PFSK-1 (cell line): ENCODE data around the gene DACH1.

Experiments
- FOXP2 ChIP-seq: optimal IDR thresholded peaks from 2 replicates; pipeline ENCODE3; 2011; ENCODE audit warnings: borderline replicate concordance, control low read depth, inconsistent platforms; ENCODE audit not compliant: insufficient read depth; ENCODE audit errors: extremely low read length, extremely low read depth
- POLR2AphosphoS5 ChIP-seq: IDR thresholded peaks from 2 replicates; pipeline ENCODE4 v1.6.1; 2012; ENCODE audit warnings: low read depth, mild to moderate bottlenecking, control low read depth, low read length, moderate library complexity
- REST ChIP-seq, 2 experiments: IDR thresholded peaks; 2 replicates each; pipeline versions ENCODE4 v1.6.1 to v1.8.0; 2011 to 2012; ENCODE audit warnings: low read depth in 2 of 2, low read length in 2 of 2, control low read depth in 1 of 2, inconsistent platforms in 1 of 2, mild to moderate bottlenecking in 1 of 2, moderate library complexity in 1 of 2; ENCODE audit not compliant: insufficient read depth in 1 of 2
- SIN3A ChIP-seq: IDR thresholded peaks from 2 replicates; pipeline ENCODE4 v1.6.1; 2012; ENCODE audit warnings: mild to moderate bottlenecking, low read length, moderate library complexity, borderline replicate concordance; ENCODE audit not compliant: insufficient read depth
- TAF1 ChIP-seq: IDR thresholded peaks from 2 replicates; pipeline ENCODE4 v1.6.1; 2012; ENCODE audit warnings: low read length, control low read depth, borderline replicate concordance; ENCODE audit not compliant: insufficient read depth

Gene DACH1

GRCh38 chr13:71838842-71839241, 28.2 kb downstream of the DACH1 start:
- TF ChIP-seq TAF1 (no peak), FOXP2 (no peak), SIN3A (no peak), REST (IDR thresholded peaks at IDR 0.05; ENCODE audit: insufficient read depth in 1 of 2, low read depth in 2 of 2, low read length in 2 of 2) (no peak), POLR2AphosphoS5 (no peak)

GRCh38 chr13:71831716-71832115, 35.3 kb downstream of the DACH1 start:
- no peak for TF ChIP-seq REST (IDR thresholded peaks at IDR 0.05; ENCODE audit: insufficient read depth in 1 of 2, low read depth in 2 of 2, low read length in 2 of 2)
- TF ChIP-seq SIN3A = no peak
- no peak for TF ChIP-seq POLR2AphosphoS5
- no peak for TF ChIP-seq FOXP2
- TF ChIP-seq TAF1 = no peak

GRCh38 chr13:71830736-71831135, 36.3 kb downstream of the DACH1 start:
- TF ChIP-seq TAF1 = no peak

- TF ChIP-seq TAF1 (no peak), SIN3A (no peak), FOXP2 (no peak), POLR2AphosphoS5 (no peak), REST (IDR thresholded peaks at IDR 0.05; ENCODE audit: insufficient read depth in 1 of 2, low read depth in 2 of 2, low read length in 2 of 2) (no peak)
Observed at GRCh38 chr13:71830323-71830722, 36.7 kb downstream of the DACH1 start.

- TF ChIP-seq TAF1 = no peak
- TF ChIP-seq FOXP2 = no peak
- no peak for TF ChIP-seq SIN3A
- no peak for TF ChIP-seq REST (IDR thresholded peaks at IDR 0.05; ENCODE audit: insufficient read depth in 1 of 2, low read depth in 2 of 2, low read length in 2 of 2)
- no peak for TF ChIP-seq POLR2AphosphoS5
Observed at GRCh38 chr13:71829547-71829946, 37.5 kb downstream of the DACH1 start.
